BJ (cell line): Measurements from ENCODE around the gene CTDNEP1. TPM values are rescaled to one million over a fixed set of nuclear protein-coding genes. Genes with fewer than 3 reads are reported as not detected.
A peak's percentile ranks its signal among the peaks of the same experiment; 100 is the strongest.

Experiments
- CTCF ChIA-PET: fragments of 350-600 bp; formaldehyde crosslinking; extraction: SDS; loops from one replicate; lab custom pipeline; 2021; ENCODE audit warnings: antibody characterized with exemption, inconsistent platforms; lab: Yijun Ruan, JAX
- POLR2A ChIA-PET: fragments of 300-600 bp; sonication (Branson Sonifier 250); formaldehyde crosslinking; extraction: SDS; loops from one replicate; lab custom pipeline; 2021; ENCODE audit warnings: antibody characterized with exemption; lab: Charles Lee
- DNase-seq: peaks from one replicate; pipeline ENCODE4 v3.0.0-alpha.2; 2011; ENCODE audit warnings: low read depth
- H3K27me3 ChIP-seq: 2 replicates; pipeline ENCODE4 v1.6.0; 2011; ENCODE audit warnings: low read length; ENCODE audit not compliant: control insufficient read depth, insufficient read depth
- H3K36me3 ChIP-seq: 2 replicates; pipeline ENCODE4 v1.5.1; 2011; ENCODE audit warnings: low read length; ENCODE audit not compliant: control insufficient read depth, insufficient read depth
- H3K4me3 ChIP-seq: 2 replicates; pipeline ENCODE4 v1.5.1; 2011; ENCODE audit warnings: low read depth, mild to moderate bottlenecking, control low read depth, low read length
- polyA plus RNA-seq: library from polyadenylated mRNA; depleted of rRNA; stranded (reverse); fragments of >200 nt; gene quantifications from 2 replicates; pipeline ENCODE4 v1.2.3, GENCODE V29; 2011
- TF ChIP-seq, protein P1 (sequence below): IDR thresholded peaks from 2 replicates; pipeline ENCODE4 v1.5.1; 2011; ENCODE audit warnings: low read depth, mild to moderate bottlenecking, control low read depth, inconsistent platforms, low read length, moderate library complexity; ENCODE audit not compliant: insufficient read depth

Gene CTDNEP1
- polyA plus RNA-seq, 1 experiment: 129 TPM

DNA sequence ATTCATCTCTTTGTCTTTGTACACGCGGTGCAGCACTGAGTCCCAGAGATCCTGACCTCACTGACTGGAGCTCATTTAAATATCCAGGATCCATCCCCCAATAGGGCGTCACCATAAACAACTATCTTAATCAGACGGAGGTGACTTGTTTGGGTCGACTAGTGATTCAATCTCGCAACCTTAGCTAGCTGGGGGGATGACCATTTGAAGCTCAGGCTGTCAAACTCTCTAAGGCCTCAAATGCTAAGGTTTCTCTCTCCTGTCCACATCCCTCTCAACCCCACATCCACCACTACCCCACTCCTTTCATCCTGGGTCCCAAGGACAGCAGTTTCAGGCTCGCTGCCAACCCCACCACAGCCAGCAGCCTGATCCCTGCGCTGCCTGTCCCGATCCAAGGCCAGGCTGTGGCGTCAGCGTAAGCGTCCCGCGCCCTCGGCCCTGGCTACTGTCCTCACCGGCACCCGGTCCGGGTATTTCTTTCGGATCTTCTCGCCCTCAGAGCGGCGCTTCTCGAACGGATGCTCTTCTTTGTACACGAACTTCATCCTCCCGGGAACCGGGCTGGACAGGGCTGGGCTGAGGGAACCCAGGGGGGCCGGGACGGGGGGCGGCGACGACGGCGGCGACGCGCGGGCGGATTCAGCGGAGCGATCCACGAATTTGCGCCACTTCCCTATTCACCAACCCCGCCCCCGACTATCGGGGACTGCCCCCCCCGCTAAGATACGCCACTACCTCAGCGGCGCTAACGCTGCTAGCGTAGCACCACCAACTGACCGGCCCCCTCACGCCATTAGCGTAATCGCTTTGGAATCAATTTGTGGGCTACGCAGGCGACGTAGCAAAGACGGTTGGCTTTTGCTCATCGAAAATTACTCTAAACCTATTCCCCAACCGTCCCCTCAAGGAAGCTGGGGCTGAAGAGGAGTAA, 9.5 kb downstream of the CTDNEP1 start, which contains the start of gene GABARAP:
Gene GABARAP, minus strand, starts transcription at position 667 of the 934 bp plus-strand sequence. Its CDS starts 119 bp downstream, at position 548.
- no peaks in the 10 kb centered on the region for H3K27me3 ChIP-seq
- peak within 1 kb of the TSS; percentile 67 for H3K4me3 ChIP-seq
- no peak for DNase-seq
- ChIA-PET CTCF (interaction anchor here (0.7 to 1.7 kb wide), 5 partner anchors 22 to 66 kb away, joined by 3 to 14 read pairs (median 4); partner anchors contain the start of gene SLC2A4), POLR2A (interaction anchor here (0.5 to 0.9 kb wide), 3 partner anchors 9 to 351 kb away, joined by 3 to 4 read pairs (median 4); partner anchors contain the start of genes CTDNEP1 and ELP5)
- peaks cover 10% of the 10 kb centered on the region for H3K36me3 ChIP-seq
- TF ChIP-seq, protein P1, sequence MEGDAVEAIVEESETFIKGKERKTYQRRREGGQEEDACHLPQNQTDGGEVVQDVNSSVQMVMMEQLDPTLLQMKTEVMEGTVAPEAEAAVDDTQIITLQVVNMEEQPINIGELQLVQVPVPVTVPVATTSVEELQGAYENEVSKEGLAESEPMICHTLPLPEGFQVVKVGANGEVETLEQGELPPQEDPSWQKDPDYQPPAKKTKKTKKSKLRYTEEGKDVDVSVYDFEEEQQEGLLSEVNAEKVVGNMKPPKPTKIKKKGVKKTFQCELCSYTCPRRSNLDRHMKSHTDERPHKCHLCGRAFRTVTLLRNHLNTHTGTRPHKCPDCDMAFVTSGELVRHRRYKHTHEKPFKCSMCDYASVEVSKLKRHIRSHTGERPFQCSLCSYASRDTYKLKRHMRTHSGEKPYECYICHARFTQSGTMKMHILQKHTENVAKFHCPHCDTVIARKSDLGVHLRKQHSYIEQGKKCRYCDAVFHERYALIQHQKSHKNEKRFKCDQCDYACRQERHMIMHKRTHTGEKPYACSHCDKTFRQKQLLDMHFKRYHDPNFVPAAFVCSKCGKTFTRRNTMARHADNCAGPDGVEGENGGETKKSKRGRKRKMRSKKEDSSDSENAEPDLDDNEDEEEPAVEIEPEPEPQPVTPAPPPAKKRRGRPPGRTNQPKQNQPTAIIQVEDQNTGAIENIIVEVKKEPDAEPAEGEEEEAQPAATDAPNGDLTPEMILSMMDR: no peak

DNA sequence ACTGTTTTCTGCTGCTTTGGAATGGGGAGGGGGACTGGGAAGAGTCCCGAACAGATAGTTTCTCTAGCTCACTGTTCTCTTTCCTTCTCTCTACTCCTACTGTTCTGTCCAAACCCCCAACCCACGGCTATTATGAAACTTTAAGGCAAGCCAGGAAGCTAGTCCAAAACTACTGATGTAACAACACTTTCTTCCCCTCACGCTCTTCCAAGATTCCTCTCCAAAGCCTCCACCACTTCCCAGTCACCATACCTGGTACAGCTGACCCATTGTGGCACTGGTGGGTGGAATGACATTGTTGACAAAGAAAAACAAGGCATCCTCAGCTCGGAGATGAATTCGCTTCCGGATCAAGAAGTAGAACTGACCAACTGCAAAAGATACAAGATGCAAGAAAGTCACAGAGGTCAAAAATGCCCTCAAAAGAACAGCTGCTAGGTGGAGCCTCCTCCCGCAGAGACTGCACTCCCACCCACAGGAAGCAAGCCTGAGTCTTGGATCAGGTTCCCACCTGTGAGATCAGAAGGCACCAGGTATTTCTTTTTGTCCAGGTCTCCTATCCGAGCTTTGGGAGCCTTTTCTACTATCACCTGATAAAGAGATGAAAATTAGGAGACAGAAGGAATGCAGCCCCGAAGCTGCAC, 10.3 kb downstream of the CTDNEP1 start:
- ChIA-PET POLR2A (interaction anchor here (0.5 to 0.6 kb wide), 2 partner anchors 10 to 351 kb away, joined by 3 to 4 read pairs; partner anchors contain the start of gene CTDNEP1), CTCF (interaction anchor here (1.0 to 1.7 kb wide), 2 partner anchors 21 to 55 kb away, joined by 4 to 14 read pairs; no protein-coding TSS in a partner anchor)
- H3K36me3 ChIP-seq: peaks cover 10% of the 10 kb centered on the region
- H3K27me3 ChIP-seq: no peaks in the 10 kb centered on the region
- H3K4me3 ChIP-seq: peak overlapping the region; percentile 67
- TF ChIP-seq, protein P1: no peak
- DNase-seq: no peak

DNA sequence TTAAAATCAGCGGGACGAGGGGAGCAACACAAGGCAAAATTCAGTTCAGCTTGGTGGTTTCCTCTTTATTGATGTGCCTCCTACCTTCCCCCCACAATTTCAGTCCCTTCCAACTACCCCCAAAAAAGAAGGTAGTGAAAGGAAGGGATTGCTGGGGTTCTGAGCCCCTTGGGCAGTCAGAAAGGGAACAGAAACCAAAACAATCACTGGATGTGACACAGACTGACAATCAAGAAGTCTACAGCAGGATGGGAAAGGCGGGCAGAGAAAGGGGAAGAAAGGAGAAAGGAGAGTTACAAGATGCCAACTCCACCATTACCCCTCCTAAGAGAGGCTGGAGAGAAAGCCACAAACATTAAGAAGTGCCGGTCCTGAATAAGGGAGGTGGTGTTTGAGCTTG, 11.2 kb downstream of the CTDNEP1 start:
- POLR2A ChIA-PET: no interaction called here
- H3K36me3 ChIP-seq: peaks cover 14% of the 10 kb centered on the region
- TF ChIP-seq, protein P1: no peak
- CTCF ChIA-PET: interaction anchor here (1.7 to 3.6 kb wide), 2 partner anchors 56 kb away, joined by 14 to 19 read pairs; no protein-coding TSS in a partner anchor
- no peak overlapping the region for H3K4me3 ChIP-seq
- no peak for DNase-seq
- no peaks in the 10 kb centered on the region for H3K27me3 ChIP-seq

DNA sequence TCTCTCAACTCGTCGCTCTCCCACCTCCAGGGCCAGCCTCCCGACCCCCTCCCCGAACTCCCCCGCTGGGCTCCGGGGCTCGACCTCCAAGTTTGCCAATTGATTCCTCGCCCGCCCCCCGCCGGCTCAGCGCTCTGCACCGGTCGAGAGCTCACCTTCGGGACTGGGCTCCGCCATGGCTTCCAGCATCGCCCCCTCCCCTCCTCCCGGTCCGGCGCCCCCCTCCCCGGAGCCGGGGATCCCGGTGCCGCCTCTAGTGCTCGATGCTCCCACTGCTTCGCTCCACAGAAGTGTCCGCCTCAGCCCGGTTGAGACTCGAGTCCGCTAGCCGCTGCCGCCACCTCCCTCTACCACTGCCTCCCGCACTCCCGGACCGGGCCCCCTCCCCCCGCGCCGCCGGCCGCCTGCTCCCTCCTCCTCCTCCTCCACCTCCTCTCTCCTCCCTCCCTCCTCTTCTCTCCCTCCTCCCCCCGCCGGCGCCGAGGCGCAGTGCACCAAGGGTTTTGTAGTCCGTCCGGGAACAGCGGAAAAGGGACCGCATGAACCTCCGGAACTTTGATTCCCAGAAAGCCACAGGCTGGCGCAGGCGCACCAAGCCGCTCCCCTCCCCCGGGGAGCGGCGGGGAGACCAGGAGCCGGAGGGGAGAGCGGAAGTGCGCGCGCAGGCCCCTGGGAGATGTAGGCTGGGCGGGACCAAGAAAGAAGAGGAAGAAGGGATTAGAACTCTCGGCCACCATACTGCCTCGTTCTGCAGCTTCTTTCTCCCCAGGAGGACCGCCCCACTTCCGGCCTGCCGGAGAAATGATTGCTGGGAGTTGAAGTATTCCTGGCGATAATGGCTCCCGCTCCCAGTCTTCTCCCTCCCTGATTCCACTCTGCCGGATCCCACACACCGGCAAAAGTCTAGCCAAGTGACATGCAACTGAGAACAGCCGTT, 12.2 kb downstream of the CTDNEP1 start, which contains the start of gene PHF23:
Gene PHF23, minus strand, starts transcription at position 367 of the 937 bp plus-strand sequence. Its CDS starts 178 bp downstream, at position 189.
- H3K36me3 ChIP-seq: peaks cover 16% of the 10 kb centered on the region
- POLR2A ChIA-PET: interaction anchor here (0.7 to 1.1 kb wide), 4 partner anchors 17 to 196 kb away, joined by 3 read pairs; no protein-coding TSS in a partner anchor
- H3K27me3 ChIP-seq: no peaks in the 10 kb centered on the region
- TF ChIP-seq, protein P1: no peak
- DNase-seq: peak; percentile 98
- peak within 1 kb of the TSS; percentile 97 for H3K4me3 ChIP-seq
- CTCF ChIA-PET: interaction anchor here (1.2 to 3.6 kb wide), 2 partner anchors 57 to 321 kb away, joined by 3 to 19 read pairs; no protein-coding TSS in a partner anchor
